ENCODE data around the gene KLRC4.

GRCh38 chr12:10406725-10407124 lies 2.8 kb downstream of the KLRC4 start:
- no peak for TF ChIP-seq CTCF (IDR thresholded peaks at IDR 0.05)
- TF ChIP-seq POLR2A (IDR thresholded peaks at IDR 0.05): no peak
